OCI-LY7 (cell line): ENCODE data around the gene MAEA. TPM values are rescaled to one million over a fixed set of nuclear protein-coding genes. Genes with fewer than 3 reads are reported as not detected.

ENCODE experiments used
- BruUV-seq: library from RNA; stranded (reverse); fragments of 400-500 nt; replicated peaks from 2 replicates; lab custom pipeline; 2021; lab: Mats Ljungman, UMichigan
- CTCF ChIA-PET: fragments of 300-600 bp; sonication (Branson Sonifier 250); formaldehyde crosslinking; loops from one replicate; lab custom pipeline; 2022; ENCODE audit warnings: antibody characterized with exemption; ENCODE audit not compliant: unreplicated experiment; lab: Charles Lee
- POLR2A ChIA-PET: fragments of 300-600 bp; sonication (Branson Sonifier 250); formaldehyde crosslinking; loops from one replicate; lab custom pipeline; 2022; ENCODE audit warnings: antibody characterized with exemption; lab: Charles Lee
- DNase-seq: peaks from one replicate; pipeline ENCODE4 v3.0.0-alpha.2; 2015; ENCODE audit warnings: low spot score
- H2AFZ ChIP-seq: fragments of 200-600 bp; sonication (generic), shearing (Covaris generic); 2 replicates; pipeline ENCODE4 v1.6.1; 2014; ENCODE audit warnings: mild to moderate bottlenecking, antibody characterized with exemption, low read length, moderate library complexity
- H3K27ac ChIP-seq: fragments of 200-600 bp; sonication (generic); 2 replicates; pipeline ENCODE4 v1.5.1; 2014; ENCODE audit warnings: mixed run types, low read depth, mild to moderate bottlenecking, moderate library complexity, low read length, inconsistent platforms; ENCODE audit not compliant: poor library complexity, severe bottlenecking
- H3K36me3 ChIP-seq: fragments of 200-600 bp; sonication (generic); 2 replicates; pipeline ENCODE4 v1.6.1; 2014; ENCODE audit warnings: mild to moderate bottlenecking, antibody characterized with exemption, low read length, moderate library complexity, mixed read lengths; ENCODE audit not compliant: insufficient read depth
- H3K4me1 ChIP-seq: fragments of 200-600 bp; sonication (generic); 2 replicates; pipeline ENCODE4 v1.5.1; 2014; ENCODE audit warnings: mild to moderate bottlenecking, low read length; ENCODE audit not compliant: insufficient read depth, poor library complexity, severe bottlenecking
- H3K4me2 ChIP-seq: fragments of 200-600 bp; sonication (generic); 2 replicates; pipeline ENCODE4 v1.6.1; 2014; ENCODE audit warnings: mild to moderate bottlenecking, low read length
- H3K4me3 ChIP-seq: fragments of 200-600 bp; sonication (generic); 2 replicates; pipeline ENCODE4 v1.5.1; 2014; ENCODE audit warnings: mild to moderate bottlenecking, low read depth, low read length; ENCODE audit not compliant: poor library complexity, severe bottlenecking
- H3K79me2 ChIP-seq: fragments of 200-600 bp; sonication (generic); 2 replicates; pipeline ENCODE4 v1.6.1; 2016; ENCODE audit warnings: low read depth, mild to moderate bottlenecking, low read length, moderate library complexity, mixed read lengths; ENCODE audit not compliant: insufficient read depth
- H3K9me2 ChIP-seq: fragments of 200-600 bp; sonication (generic); 2 replicates; pipeline ENCODE4 v1.6.1; 2016; ENCODE audit warnings: mild to moderate bottlenecking, low read length, mixed read lengths; ENCODE audit not compliant: insufficient read depth
- H3K9me3 ChIP-seq: fragments of 200-600 bp; sonication (generic); 2 replicates; pipeline ENCODE4 v1.6.1; 2014; ENCODE audit warnings: mild to moderate bottlenecking, mixed run types, low read length, mixed read lengths
- H4K20me1 ChIP-seq: fragments of 200-600 bp; sonication (generic); 2 replicates; pipeline ENCODE4 v1.6.1; 2014; ENCODE audit warnings: mild to moderate bottlenecking, antibody characterized with exemption, low read length, moderate library complexity, mixed read lengths; ENCODE audit not compliant: insufficient read depth
- CTCF ChIP-seq: fragments of 200-600 bp; sonication (generic); conservative IDR thresholded peaks from 2 replicates; pipeline ENCODE4 v1.5.1; 2014; ENCODE audit warnings: mild to moderate bottlenecking, antibody characterized with exemption, low read length, moderate library complexity, mixed read lengths
- EZH2phosphoT487 ChIP-seq: fragments of 200-600 bp; sonication (generic); IDR thresholded peaks from 2 replicates; pipeline ENCODE4 v1.6.1; 2018; ENCODE audit warnings: low read depth, borderline replicate concordance, mild to moderate bottlenecking, mixed run types, antibody characterized with exemption, low read length, moderate library complexity, mixed read lengths
- intact Hi-C: fragments of 100-400 bp; cut with micrococcal nuclease; formaldehyde crosslinking; loops from one replicate; pipeline ENCODE4 v1.10.0; 2022; ENCODE audit not compliant: unreplicated experiment
- total RNA-seq, 2 experiments: library from RNA; depleted of rRNA in 1 of 2; stranded (reverse); fragments of >200 nt in 1 of 2; shearing (Covaris generic) in 1 of 2; gene quantifications; 2 replicates each; pipeline ENCODE4 v1.2.3, GENCODE V29; 2014 to 2022

The MAEA gene
- total RNA-seq, 2 experiments from 2014 or later, result 53.2 to 59.3 TPM

- H3K9me2 ChIP-seq, result no peaks in the 10 kb centered on the region
- H3K79me2 ChIP-seq, result peaks cover 40% of the 10 kb centered on the region
- H4K20me1 ChIP-seq, result peaks cover 15% of the 10 kb centered on the region
- ChIA-PET CTCF (no interaction called here), POLR2A (interaction anchor here (0.6 to 1.3 kb wide), 5 partner anchors 14 to 97 kb away, joined by 3 to 4 read pairs (median 3); partner anchors contain the start of gene UVSSA)
- peaks cover 30% of the 10 kb centered on the region for H3K36me3 ChIP-seq
- H3K4me3 ChIP-seq, result peak overlapping the region; percentile 76
- peak overlapping the region; percentile 83 for H3K4me2 ChIP-seq
- BruUV-seq, result no TSS peak
- intact Hi-C loops, result loop anchor here (1.0 to 10.0 kb wide), 6 partner anchors 17 to 621 kb away; partner anchors contain the start of genes FGFRL1, MAEA and NSD2
- H3K9me3 ChIP-seq, result peaks cover 13% of the 10 kb centered on the region; the same call in 1 of the 2 replicates
- no peak for DNase-seq
- H2AFZ ChIP-seq, result peak overlapping the region; percentile 65
- TF ChIP-seq EZH2phosphoT487, result no peak
- no peak for TF ChIP-seq CTCF
- peak overlapping the region; percentile 76 for H3K27ac ChIP-seq
- H3K4me1 ChIP-seq, result peaks cover 28% of the 10 kb centered on the region
Measured at GRCh38 chr4:1249731-1250526, 39.8 kb upstream of the MAEA start.

DNA sequence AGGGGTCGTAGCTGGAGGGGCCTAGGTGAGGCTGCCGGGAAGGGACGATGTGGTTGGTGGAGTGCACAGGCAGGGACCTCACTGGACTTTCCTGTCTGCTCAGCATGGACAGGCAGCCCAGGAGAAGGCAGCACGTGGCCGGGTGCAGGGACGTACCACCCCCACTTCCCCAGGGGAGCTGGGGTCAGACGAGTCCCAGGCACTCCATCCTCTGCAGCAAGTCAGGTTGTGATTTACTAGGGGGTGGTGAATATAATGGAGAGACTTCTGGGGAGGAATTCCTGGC is 39.2 kb upstream of the MAEA start:
- Histone ChIP-seq H3K27ac (no peak overlapping the region), H3K4me2 (peak overlapping the region; percentile 83; the same call in 1 of the 2 replicates), H3K4me1 (peaks cover 28% of the 10 kb centered on the region), H3K4me3 (peak overlapping the region; percentile 76), H3K9me3 (peaks cover 17% of the 10 kb centered on the region; the same call in 1 of the 2 replicates), H3K36me3 (peaks cover 30% of the 10 kb centered on the region), H4K20me1 (peaks cover 15% of the 10 kb centered on the region), H3K79me2 (peaks cover 35% of the 10 kb centered on the region), H3K9me2 (no peaks in the 10 kb centered on the region), H2AFZ (no peak overlapping the region)
- BruUV-seq, result no TSS peak
- no peak for DNase-seq
- ChIA-PET POLR2A (interaction anchor here (0.6 to 1.3 kb wide), 3 partner anchors 13 to 96 kb away, joined by 3 to 4 read pairs (median 3); partner anchors contain the start of gene UVSSA), CTCF (no interaction called here)
- TF ChIP-seq CTCF (no peak), EZH2phosphoT487 (no peak)
- intact Hi-C loops, result loop anchor here (2.0 kb wide), 1 partner anchor 16 kb away; no protein-coding TSS in a partner anchor
